Measurements from ENCODE around the gene CLDN19. TPM values are rescaled to one million over a fixed set of nuclear protein-coding genes. Genes with fewer than 3 reads are reported as not detected.
"Not testable (repeated sequence)": the region's sequence is repeated elsewhere in the genome, so short reads cannot be mapped to it uniquely, and the experiment has no call there.

The CLDN19 gene
- total RNA-seq, 1 experiment from 2014 or later: 0.05 TPM

DNA sequence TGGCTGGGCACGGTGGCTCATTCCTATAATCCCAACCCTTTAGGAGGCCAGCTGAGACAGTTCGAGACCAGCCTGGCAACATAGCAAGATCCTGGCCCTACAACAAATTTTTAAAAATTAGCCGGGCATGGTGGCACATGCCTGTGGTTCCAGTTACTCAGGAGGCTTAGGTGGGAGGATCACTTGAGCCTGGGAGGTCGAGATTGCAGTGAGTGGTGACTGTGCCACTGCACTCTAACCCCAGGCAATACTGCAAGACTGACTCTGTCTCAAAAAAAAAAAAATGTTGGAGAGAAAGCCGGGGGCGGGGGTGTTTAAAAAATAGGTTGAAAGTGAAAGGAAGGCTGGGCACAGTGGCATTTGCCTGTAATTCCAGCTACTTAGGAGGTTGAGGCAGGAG is 16.5 kb downstream of the CLDN19 start:
- Histone ChIP-seq H3K36me3 (ENCODE audit: control insufficient read depth, insufficient read depth, low read length) (no peaks in the 10 kb centered on the region), H3K4me3 (ENCODE audit: low read depth in 2 of 2, low read length in 2 of 2) (no peak overlapping the region), H3K9me3 (ENCODE audit: control insufficient read depth, insufficient read depth, low read depth, low read length) (no peaks in the 10 kb centered on the region), H3K27ac (ENCODE audit: low read length) (no peak overlapping the region), H3K27me3 (ENCODE audit: control insufficient read depth, insufficient read depth, low read length) (no peaks in the 10 kb centered on the region), H3K4me1 (ENCODE audit: control insufficient read depth, insufficient read depth, low read length) (no peaks in the 10 kb centered on the region)
- TF ChIP-seq CTCF (IDR thresholded peaks at IDR 0.05) (no peak), TCF7L2 (IDR thresholded peaks at IDR 0.05; ENCODE audit: low read depth, low read length) (no peak)
- intact Hi-C loops (cut with micrococcal nuclease; ENCODE audit: unreplicated experiment): no loop called here
- ATAC-seq (no peak), DNase-seq (ENCODE audit: low read depth, low spot score) (no peak)
- ChIA-PET POLR2A (interaction anchor here (0.6 to 0.7 kb wide), 3 partner anchors 8 to 219 kb away, joined by 3 to 7 read pairs (median 4); no protein-coding TSS in a partner anchor), CTCF (interaction anchor here (0.7 kb wide), 1 partner anchor 1129 kb away, joined by 3 read pairs; no protein-coding TSS in a partner anchor)
- BruUV-seq (replicated peaks): no TSS peak
- in situ Hi-C loops (cut with HindIII; ENCODE audit: low pct_unique_long_range_greater_than_20kb, low sequenced_read_pairs): no loop called here

GRCh38 chr1:42722403-42722802 is 17.6 kb downstream of the CLDN19 start:
- H3K4me3 ChIP-seq (ENCODE audit: low read depth in 2 of 2, low read length in 2 of 2); CTCF ChIA-PET; H3K9me3 ChIP-seq (ENCODE audit: control insufficient read depth, insufficient read depth, low read depth, low read length); H3K27me3 ChIP-seq (ENCODE audit: control insufficient read depth, insufficient read depth, low read length); in situ Hi-C loops (cut with HindIII; ENCODE audit: low pct_unique_long_range_greater_than_20kb, low sequenced_read_pairs); H3K27ac ChIP-seq (ENCODE audit: low read length); BruUV-seq (replicated peaks); ATAC-seq; DNase-seq (ENCODE audit: low read depth, low spot score); H3K4me1 ChIP-seq (ENCODE audit: control insufficient read depth, insufficient read depth, low read length); intact Hi-C loops (cut with micrococcal nuclease; ENCODE audit: unreplicated experiment); H3K36me3 ChIP-seq (ENCODE audit: control insufficient read depth, insufficient read depth, low read length): not testable (repeated sequence)
- POLR2A ChIA-PET: interaction anchor here (0.6 kb wide), 1 partner anchor 128 kb away, joined by 12 read pairs; no protein-coding TSS in a partner anchor

- Histone ChIP-seq H3K36me3 (ENCODE audit: control insufficient read depth, insufficient read depth, low read length) (no peaks in the 10 kb centered on the region), H3K9me3 (ENCODE audit: control insufficient read depth, insufficient read depth, low read depth, low read length) (no peaks in the 10 kb centered on the region), H3K4me1 (ENCODE audit: control insufficient read depth, insufficient read depth, low read length) (no peaks in the 10 kb centered on the region), H3K4me3 (ENCODE audit: low read depth in 2 of 2, low read length in 2 of 2) (no peak overlapping the region), H3K27ac (ENCODE audit: low read length) (no peak overlapping the region), H3K27me3 (ENCODE audit: control insufficient read depth, insufficient read depth, low read length) (no peaks in the 10 kb centered on the region)
- DNase-seq (ENCODE audit: low read depth, low spot score) (no peak), ATAC-seq (no peak)
- ChIA-PET POLR2A (interaction anchor here (0.6 kb wide), 1 partner anchor 128 kb away, joined by 12 read pairs; no protein-coding TSS in a partner anchor), CTCF (no interaction called here)
- in situ Hi-C loops (cut with HindIII; ENCODE audit: low pct_unique_long_range_greater_than_20kb, low sequenced_read_pairs): no loop called here
- BruUV-seq (replicated peaks): no TSS peak
- intact Hi-C loops (cut with micrococcal nuclease; ENCODE audit: unreplicated experiment): no loop called here
- TF ChIP-seq CTCF (IDR thresholded peaks at IDR 0.05): no peak
- TF ChIP-seq, protein P1, sequence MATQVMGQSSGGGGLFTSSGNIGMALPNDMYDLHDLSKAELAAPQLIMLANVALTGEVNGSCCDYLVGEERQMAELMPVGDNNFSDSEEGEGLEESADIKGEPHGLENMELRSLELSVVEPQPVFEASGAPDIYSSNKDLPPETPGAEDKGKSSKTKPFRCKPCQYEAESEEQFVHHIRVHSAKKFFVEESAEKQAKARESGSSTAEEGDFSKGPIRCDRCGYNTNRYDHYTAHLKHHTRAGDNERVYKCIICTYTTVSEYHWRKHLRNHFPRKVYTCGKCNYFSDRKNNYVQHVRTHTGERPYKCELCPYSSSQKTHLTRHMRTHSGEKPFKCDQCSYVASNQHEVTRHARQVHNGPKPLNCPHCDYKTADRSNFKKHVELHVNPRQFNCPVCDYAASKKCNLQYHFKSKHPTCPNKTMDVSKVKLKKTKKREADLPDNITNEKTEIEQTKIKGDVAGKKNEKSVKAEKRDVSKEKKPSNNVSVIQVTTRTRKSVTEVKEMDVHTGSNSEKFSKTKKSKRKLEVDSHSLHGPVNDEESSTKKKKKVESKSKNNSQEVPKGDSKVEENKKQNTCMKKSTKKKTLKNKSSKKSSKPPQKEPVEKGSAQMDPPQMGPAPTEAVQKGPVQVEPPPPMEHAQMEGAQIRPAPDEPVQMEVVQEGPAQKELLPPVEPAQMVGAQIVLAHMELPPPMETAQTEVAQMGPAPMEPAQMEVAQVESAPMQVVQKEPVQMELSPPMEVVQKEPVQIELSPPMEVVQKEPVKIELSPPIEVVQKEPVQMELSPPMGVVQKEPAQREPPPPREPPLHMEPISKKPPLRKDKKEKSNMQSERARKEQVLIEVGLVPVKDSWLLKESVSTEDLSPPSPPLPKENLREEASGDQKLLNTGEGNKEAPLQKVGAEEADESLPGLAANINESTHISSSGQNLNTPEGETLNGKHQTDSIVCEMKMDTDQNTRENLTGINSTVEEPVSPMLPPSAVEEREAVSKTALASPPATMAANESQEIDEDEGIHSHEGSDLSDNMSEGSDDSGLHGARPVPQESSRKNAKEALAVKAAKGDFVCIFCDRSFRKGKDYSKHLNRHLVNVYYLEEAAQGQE (IDR thresholded peaks at IDR 0.05; ENCODE audit: insufficient read depth in 1 of 2, low read depth in 2 of 2, low read length in 1 of 2): no peak
- TF ChIP-seq TCF7L2 (IDR thresholded peaks at IDR 0.05; ENCODE audit: low read depth, low read length): no peak
- TF ChIP-seq SIN3A (IDR thresholded peaks at IDR 0.05; ENCODE audit: borderline replicate concordance, insufficient read depth, low read depth, low read length): no peak
- no peak for TF ChIP-seq POLR2AphosphoS5 (IDR thresholded peaks at IDR 0.05; ENCODE audit: low read depth, low read length)
Measured at GRCh38 chr1:42721926-42722325, 18.1 kb downstream of the CLDN19 start.
